Right ventricle myocardium superior (tissue), 1 donor: ENCODE results near the gene TDP2. TPM values are rescaled to one million over a fixed set of nuclear protein-coding genes. Genes with fewer than 3 reads are reported as not detected.
"Not testable (repeated sequence)": the region's sequence is repeated elsewhere in the genome, so short reads cannot be mapped to it uniquely, and the experiment has no call there.

Experiments
- ATAC-seq: fragments of 200-7000 bp; cut with Tn5 transposase; one replicate; pipeline ENCODE4 v1.9.1; 2020; ENCODE audit warnings: mild to moderate bottlenecking; ENCODE audit not compliant: poor library complexity
- DNase-seq: peaks from one replicate; pipeline ENCODE4 v3.0.0-alpha.2; 2020
- intact Hi-C: fragments of 100-400 bp; cut with DNase I; formaldehyde crosslinking; loops from one replicate; pipeline ENCODE4 v1.11.2; 2022
- total RNA-seq: library from RNA; stranded (reverse); fragmentation: NEBNext Ultra II Directional; extraction: Animal tissue kit (Norgen Biotek cat#: 25700); gene quantifications from one replicate; pipeline ENCODE4 v1.2.1, GENCODE V29; 2021
- donor health status: DM: no; HTN: yes; CAD: no; lungs with severe emphysema.

TDP2 gene
- total RNA-seq, 1 donor from 2014 or later = 20.3 TPM

DNA sequence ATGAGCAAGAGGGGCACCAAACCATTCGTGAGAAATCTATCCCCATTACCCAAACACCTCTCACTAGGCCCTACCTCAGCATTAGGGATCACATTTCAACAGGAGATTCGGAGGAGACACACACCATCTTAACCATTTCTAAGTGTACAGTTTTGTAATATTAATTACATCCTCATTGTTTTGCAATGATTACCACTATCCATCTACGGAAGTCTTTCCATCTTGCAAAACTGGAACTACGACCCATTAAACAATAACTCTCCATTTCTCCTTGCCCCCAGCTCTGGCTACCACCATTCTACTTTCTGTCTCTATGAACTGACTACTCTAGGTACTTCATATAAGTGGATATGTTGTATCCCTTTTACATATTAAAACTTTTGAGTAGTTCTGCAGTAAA, 20.2 kb upstream of the TDP2 start:
- intact Hi-C loops = no loop called here
- ATAC-seq = no peak
- DNase-seq = no peak

DNA sequence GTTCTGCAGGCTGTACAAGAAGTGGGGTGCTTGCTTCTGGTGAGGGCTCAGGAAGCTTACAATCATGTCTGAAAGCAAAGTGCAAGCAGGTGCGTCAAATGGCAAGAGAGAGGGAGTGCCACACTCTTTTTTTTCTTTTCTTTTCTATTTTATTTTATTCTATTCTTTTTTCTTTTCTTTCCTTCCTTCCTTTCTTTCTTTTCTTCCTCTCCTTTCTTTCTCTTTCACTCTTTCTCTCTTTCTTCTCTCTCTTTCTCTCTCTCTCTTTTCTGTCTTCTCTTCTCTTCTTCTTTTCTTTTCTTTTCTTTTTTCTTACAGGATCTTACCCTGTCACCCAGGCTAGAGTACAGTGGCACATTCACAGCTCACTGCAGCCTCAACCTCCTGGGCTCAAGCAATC, 19.7 kb upstream of the TDP2 start:
- no peak for ATAC-seq
- intact Hi-C loops = no loop called here
- DNase-seq = no peak

DNA sequence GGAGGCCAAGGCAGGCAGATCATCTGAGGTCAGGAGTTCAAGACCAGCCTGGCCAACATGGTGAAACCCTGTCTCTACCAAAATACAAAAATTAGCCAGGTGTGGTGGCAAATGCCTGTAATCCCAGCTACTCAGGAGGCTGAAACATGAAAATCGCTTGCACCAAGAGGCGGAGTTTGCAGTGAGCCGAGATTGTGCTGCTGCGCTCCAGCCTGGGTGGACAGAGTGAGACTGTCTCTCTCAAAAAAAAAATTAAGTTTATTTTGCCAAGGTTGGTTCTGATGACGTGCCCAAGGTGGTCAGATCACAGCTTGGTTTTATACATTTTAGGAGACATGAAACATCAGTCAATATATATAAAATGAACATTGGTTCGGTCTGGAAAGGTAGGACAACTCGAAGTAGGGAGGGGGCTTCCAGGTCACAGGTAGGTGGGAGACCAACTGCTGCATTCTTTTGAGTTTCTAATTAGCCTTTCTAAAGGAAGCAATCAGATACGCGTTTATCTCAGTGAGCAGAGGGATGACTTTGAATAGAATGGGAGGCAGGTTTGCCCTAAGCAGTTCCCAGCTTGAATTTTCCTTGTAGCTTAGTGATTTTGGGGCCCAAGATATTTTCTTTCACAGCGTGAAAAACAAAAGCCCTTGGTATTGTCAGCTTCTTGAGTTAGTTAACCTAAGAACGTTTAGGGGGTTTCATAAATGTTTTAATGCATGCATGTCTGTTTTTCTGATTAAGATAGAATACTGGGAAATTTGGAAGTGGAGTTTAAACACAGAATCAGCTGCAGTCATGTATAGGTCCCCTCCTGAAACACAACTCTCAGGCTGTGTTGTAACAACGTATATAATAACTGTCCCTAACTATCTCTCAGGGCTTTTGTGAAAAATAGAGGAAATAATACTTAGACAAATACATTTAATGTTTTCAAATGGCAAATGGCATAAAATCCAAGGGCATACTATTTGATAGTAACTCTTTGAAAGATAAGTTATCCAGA, 16.9 kb upstream of the TDP2 start:
- DNase-seq (no peak), ATAC-seq (no peak)
- intact Hi-C loops = no loop called here

DNA sequence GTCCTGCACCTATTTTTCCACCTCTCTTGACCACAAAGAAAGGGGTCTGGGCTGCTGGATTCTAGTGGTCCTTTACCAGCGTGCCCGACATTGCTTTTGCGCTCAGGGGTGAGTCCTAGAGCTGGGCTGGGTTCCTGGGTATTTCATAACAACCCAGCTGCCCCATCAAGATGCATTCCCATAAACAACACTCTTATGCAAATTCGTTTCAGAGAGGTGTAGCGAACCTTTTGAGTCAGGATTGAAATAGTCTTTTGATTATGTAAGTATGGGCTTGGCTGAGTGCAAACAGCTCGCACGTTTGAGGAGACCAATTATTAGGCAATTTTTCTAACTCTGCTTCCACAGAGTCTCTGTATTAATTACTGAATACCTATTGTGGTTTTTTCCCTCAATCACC, 13.9 kb upstream of the TDP2 start:
- intact Hi-C loops = no loop called here
- ATAC-seq = no peak
- DNase-seq = no peak

DNA sequence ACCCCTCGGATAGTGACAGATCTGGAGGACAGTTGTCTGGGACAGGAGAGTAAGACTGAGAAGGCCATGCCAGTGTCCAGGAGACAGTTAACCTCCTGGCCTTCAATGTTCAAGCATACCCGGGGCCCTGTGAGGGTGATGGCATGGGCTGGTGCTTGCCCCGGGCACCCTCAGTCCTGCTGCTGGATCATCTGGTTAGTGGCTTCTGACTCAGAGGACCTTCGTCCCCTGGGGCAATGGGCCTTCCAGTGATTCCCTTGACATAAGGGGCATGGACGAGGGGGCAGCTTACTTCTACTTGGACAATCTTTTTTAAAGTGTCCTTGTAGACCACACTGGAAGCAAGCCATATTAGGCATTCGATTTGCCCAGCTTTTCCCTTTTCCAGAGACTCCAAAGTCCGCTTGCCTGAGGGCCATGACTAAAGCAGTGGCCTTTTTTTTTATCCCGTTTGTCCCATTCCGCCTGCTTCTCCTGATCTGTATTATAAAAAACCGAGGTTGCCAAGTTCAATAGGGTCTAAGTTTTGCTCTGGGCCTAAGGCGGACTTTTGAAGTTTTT, 12.2 kb upstream of the TDP2 start:
- ATAC-seq, intact Hi-C loops, DNase-seq: not testable (repeated sequence)

DNA sequence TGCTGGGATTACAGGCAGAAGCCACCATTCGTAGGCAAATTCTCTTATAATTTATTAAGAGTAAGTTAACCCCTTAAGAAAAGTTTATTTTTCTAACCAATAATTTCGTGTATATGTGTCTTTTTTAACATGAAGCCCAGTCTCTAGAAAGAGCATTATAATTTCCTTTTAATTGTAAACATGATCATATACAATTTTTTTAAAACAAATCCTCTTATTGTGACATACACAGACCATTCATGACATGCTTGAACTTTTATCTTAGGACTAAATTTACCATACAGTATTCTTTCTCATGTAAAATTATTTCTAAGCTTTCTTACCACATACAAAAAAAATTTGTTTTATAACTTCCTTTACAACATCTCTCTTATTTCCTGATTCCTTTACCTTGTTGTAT, 6.9 kb upstream of the TDP2 start:
- ATAC-seq (no peak), DNase-seq (no peak)
- intact Hi-C loops = no loop called here

DNA sequence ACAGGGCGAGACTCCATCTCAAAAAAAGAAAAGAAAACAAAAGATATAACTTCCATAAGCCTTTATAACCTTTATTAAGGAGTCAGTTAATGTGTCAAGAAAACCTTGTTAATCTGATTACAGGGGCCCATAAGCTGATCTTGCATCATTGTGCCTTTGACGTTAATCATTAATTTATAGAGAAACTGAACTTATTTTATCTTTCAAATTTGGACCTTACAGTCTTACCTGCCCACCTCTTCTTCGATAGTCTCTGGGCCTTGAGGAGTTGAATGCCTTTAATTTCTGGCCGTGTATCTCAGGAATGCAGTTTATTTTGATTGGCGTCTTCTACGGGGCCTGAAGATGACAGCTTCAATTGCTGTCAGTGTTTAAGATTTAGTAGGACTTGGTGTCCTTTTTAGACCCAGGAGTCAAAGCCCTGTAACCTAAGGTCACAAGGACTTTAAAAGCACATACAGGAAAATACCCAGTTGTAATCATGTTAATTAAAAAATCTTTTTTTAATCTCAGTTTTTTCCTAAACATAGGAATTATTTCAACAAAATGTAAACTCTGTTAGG, 6.0 kb upstream of the TDP2 start:
- DNase-seq (no peak), ATAC-seq (no peak)
- intact Hi-C loops = no loop called here

DNA sequence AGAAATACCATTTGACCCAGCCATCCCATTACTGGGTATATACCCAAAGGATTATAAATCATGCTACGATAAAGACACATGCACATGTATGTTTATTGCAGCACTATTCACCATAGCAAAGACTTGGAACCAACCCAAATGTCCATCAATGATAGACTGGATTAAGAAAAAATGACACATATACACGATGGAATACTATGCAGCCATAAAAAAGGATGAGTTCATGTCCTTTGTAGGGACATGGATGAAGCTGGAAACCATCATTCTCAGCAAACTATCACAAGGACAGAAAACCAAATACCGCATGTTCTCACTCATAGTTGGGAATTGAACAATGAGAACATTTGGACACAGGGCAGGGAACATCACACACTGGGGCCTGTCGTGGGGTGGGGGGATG, 4.4 kb upstream of the TDP2 start:
- ATAC-seq, intact Hi-C loops, DNase-seq: not testable (repeated sequence)

DNA sequence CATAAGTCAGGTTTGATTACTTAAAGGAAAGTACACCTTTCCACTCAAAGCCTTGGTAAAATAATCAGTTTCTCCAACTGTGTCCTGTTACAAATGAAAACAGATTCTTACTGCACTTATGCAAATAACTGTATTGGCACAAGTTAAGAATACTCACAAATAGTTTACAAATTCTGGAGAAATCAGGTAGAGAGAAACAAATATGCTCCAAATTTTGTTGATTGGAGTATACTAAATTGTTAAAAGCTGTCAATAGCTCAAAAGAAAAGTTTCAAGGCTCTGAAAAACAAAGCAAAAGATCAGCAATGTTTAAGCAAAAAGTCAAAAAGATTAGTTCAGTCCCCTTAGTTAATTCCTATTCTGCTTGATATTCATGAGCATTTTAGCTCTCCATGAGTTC, 3.8 kb upstream of the TDP2 start:
- DNase-seq, intact Hi-C loops, ATAC-seq: not testable (repeated sequence)

DNA sequence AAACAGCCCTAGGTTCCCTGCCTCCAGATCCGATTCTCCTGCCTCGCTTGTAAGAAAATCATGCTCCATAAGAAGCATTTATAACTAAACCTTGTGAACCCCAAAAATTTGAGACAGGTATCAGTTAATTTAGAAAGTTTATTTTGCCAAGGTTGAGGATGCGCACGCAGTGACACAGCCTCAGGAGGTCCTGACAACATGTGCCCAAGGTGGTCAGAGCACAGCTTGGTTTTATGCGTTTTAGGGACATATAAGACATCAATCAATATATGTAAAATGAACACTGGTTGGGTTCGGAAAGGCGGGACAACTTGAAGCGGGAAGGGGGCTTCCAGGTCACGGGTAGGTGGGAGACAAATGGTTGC, 2.3 kb upstream of the TDP2 start:
- no peak for DNase-seq
- ATAC-seq = no peak
- intact Hi-C loops = no loop called here

DNA sequence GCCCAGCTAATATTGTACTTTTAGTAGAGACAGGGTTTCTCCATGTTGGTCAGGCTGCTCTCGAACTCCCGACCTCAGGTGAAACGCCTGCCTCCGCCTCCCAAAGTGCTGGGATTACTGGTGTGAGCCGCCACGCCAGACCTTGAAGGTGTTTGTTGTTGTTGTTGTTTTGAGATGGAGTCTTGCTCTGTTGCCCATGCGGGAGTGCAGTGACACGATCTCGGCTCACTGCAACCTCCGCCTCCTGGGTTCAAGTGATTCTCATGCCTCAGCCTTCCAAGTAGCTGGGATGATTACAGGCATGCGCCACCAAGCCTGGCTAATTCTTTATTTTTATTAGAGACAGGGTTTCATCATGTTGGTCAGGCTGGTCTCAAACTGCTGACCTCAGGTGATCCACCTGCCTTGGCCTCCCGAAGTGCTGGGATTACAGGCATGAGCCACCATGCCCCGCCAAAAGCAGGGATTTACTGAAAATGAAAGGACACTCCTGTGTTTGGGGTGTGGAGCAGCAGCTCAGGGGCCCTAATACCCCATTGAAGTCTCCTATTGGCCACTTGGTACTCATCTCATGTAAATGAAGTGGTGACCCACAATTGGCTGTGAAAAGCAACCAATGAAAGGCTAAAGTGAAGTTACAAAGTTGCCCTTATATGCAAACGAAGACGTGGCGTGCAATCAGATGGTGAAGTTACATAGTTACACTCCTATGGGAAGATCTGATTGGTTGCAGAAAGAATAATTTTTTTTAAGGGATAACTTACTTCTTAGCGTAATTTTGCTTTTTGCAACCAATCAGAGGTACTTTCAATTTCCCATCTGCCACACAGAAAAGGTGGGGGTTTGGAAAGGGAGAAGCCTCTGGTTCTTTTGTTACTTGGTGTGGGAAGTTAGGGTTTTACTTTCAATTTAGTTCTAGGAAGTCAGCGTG, 1.6 kb upstream of the TDP2 start:
- intact Hi-C loops = not testable (repeated sequence)

DNA sequence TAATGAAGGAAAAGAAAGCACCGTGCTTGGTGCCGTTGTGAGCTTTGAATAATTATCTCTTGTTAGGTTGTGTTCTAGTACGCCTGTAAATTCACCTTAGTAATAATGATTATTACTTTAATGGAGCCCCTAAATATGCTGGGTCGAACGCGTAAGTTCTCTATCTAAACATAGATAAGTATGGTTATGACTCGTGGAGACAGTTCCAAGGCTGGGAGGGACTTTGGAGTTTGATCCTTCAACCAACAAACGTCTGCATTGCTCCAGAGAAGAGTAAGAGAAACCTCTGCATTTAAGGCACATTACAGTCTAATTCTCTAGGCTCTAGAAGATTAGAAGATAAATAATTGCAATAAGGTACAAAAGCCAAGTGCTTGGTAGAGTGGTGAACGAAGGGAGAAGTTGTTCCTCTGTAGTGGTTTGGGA, 692 bp upstream of the TDP2 start:
- ATAC-seq (peak; percentile 23), DNase-seq (no peak)
- intact Hi-C loops = no loop called here

More for the DNA sequence above, 1.6 kb upstream of the TDP2 start:
- DNase-seq, ATAC-seq: not testable (repeated sequence)

DNA sequence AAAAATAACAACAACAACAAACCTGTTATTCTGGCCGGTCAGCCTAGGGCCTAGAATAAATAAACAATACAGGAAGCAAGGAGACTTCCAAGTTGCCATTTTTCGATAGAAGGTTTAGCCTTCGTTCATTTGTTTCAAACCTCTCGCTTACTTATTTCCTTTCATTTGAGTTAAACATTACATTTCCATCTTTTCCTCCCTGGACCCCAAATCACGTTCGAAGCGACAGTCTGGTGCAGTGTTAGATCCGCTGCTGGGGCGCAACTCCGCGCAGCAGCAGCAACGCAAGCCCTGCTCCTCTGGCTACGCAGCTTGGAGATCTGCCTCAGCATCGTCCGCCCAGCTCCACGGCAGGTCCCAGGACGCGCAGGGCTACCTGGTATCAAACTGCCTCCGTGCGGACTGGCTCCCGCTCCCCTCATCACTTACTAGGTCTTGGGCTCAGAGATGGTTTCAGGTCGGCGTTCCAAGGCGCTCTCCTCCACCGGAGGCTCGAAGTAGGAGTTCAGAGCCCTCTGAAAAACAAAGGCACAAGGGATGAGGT, 530 bp downstream of the TDP2 start:
- DNase-seq = peak; percentile 55
- intact Hi-C loops = no loop called here
- peak; percentile 30 for ATAC-seq

DNA sequence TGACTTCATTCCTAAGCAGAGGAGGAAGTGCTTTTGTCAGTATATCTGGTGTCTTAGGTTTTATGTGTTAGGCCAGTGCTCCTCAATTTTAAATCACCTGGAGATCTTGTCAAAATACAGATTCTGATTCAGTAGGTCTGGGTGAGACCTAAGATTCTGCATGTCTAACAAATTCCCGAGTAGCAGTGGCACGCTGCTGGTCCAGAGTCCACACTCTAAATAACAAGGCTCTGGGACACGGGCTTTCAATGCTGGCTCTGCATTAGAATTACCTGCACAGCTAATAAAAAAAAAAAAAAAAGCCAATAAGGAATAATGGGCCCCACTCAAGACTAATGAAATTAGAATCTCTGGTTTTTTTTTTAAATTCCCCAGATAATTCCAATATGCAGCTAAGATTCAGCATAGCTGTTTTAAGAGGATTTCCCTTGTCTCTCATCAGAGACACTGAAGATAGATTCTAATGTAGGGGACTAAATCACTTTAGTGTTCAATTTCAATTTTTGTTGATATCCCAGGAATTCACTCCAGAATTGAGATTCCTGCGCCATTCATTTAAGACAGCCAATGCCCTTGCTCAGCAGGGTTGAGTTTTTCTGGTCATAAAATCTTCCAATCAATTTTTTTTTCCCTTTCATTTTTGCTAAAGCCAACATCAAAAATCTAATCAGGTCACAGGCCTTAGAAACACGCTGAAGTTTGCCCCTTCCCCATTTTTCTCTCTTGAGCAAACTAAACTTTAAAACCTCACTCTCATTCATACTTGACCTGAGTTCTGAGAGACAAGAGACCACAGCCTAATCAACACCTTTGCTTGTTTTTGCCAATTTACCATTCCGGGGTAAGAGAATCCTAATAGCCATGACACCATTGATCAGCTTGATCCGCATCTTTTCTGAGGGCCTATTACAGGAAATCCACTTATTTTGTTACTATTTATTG, 2.4 kb downstream of the TDP2 start:
- DNase-seq (no peak), ATAC-seq (no peak)
- intact Hi-C loops = no loop called here

DNA sequence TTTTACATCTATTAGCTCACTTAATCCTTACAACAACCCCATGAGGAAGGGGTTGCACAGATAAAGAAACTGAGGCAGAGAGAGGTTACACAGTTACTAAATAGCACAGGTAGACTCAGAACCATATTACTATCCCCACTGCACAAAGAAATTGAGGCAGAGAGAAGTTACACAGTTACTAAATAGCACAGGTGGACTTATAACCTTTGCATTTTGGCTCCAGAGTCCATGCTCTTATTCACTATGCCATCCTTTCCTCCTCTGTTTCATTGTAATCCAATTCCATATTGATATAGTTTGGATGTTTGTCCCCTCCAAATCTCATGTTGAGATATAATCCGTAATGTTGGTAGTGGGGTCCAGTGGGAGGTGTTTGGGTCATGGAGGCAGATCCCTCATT, 3.5 kb downstream of the TDP2 start:
- intact Hi-C loops = no loop called here
- ATAC-seq (no peak), DNase-seq (no peak)

DNA sequence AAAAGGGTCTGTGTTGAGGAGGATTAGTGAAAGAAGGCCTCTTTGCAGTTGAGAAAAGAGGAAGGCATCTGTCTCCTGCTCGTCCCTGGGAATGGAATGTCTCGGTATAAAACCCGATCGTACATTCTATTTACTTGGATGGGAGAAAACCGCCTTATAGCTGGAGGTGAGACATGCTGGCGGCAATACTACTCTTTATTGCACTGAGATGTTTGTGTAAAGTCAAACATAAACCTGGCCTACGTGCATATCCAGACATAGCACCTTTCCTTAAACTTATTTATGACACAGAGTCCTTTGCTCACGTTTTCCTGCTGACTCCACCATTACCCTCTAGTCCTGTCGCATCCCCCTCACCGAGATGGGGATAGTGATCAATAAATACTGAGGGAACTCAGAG, 4.5 kb downstream of the TDP2 start:
- DNase-seq (no peak), ATAC-seq (no peak)
- intact Hi-C loops = no loop called here

DNA sequence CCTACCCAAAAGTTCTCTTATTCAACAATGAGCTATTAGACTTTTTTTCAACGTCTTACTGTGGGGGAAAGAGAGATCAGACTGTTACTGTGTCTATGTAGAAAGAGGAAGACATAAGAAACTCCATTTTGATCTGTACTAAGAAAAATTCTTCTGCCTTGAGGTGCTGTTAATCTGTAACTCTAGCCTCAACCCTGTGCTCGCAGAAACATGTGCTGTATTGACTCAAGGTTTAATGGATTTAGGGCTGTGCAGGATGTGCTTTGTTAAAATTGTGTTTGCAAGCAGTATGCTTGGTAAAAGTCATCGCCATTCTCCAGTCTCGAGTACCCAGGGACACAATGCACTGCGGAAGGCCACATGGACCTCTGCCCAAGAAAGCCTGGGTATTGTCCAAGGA, 4.9 kb downstream of the TDP2 start:
- ATAC-seq, DNase-seq, intact Hi-C loops: not testable (repeated sequence)

DNA sequence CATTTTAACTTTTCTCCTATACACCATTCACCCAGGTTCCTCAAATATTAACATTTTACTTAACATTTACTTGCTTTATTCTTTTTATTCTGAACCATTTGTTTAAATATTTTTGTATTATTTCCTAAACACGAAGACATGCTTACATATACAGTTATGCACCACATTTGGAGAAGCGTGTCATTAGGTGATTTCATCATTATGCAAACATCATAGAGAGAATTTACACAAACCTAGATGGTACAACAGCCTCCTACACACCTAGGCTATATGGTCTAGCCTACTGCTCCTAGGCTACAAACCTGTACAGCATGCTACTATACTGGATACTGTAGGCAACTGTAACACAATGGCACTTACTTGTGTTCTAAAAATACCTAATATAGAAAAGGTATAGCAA, 6.6 kb downstream of the TDP2 start:
- DNase-seq (no peak), ATAC-seq (no peak)
- intact Hi-C loops = no loop called here
